GM12878 (cell line): Measurements from ENCODE around the gene RBM15. TPM values are rescaled to one million over a fixed set of nuclear protein-coding genes. Genes with fewer than 3 reads are reported as not detected.

Experiments
- ATAC-seq: fragments of 200-7000 bp; cut with Tn5 transposase; 3 replicates; pipeline ENCODE4 v1.9.1; 2020; ENCODE audit warnings: mild to moderate bottlenecking, moderate library complexity
- BruUV-seq: library from RNA; stranded (reverse); fragments of 400-500 nt; replicated peaks from 2 replicates; lab custom pipeline; 2021; lab: Mats Ljungman, UMichigan
- CTCF ChIA-PET: fragments of 300-600 bp; sonication (Branson Sonifier 250); formaldehyde crosslinking; extraction: SDS; loops from one replicate; lab custom pipeline; 2021; ENCODE audit warnings: inconsistent platforms; lab: Yijun Ruan, JAX
- POLR2A ChIA-PET: fragments of 350-600 bp; formaldehyde crosslinking; extraction: SDS; loops from one replicate; lab custom pipeline; 2021; ENCODE audit warnings: inconsistent platforms; lab: Charles Lee
- RAD21 ChIA-PET: fragments of 300-600 bp; sonication (Branson Sonifier 250); formaldehyde crosslinking; loops from one replicate; lab custom pipeline; 2023; ENCODE audit warnings: antibody characterized with exemption; ENCODE audit not compliant: unreplicated experiment; lab: Charles Lee
- SMC1A ChIA-PET: fragments of 300-600 bp; sonication (Branson Sonifier 250); formaldehyde crosslinking; loops from one replicate; lab custom pipeline; 2023; ENCODE audit not compliant: unreplicated experiment, uncharacterized antibody; lab: Charles Lee
- DNase-seq: peaks from one replicate; pipeline ENCODE4 v3.0.0-alpha.2; 2011; ENCODE audit warnings: low read depth, low spot score
- FAIRE-seq: peaks from 3 replicates; lab custom pipeline; 2011; peaks lifted over from hg19 to GRCh38; lab: Jason Lieb, UNC
- H2AFZ ChIP-seq: 2 replicates; pipeline ENCODE4 v1.6.0; 2011; ENCODE audit warnings: low read depth, low read length, control low read depth; ENCODE audit not compliant: control insufficient read depth
- H3K27ac ChIP-seq: 2 replicates; pipeline ENCODE4 v1.5.1; 2011; ENCODE audit warnings: control low read depth; ENCODE audit not compliant: control insufficient read depth, insufficient read depth
- H3K27me3 ChIP-seq, 2 experiments: replicated peaks in 1 of 2; 2 replicates each; pipeline versions ENCODE4 v1.6.0 to v1.6.1; 2011; ENCODE audit warnings: low read length in 1 of 2; ENCODE audit not compliant: control insufficient read depth in 2 of 2, insufficient read depth in 2 of 2
- H3K36me3 ChIP-seq, 2 experiments: 2 replicates each; pipeline ENCODE4 v1.5.1; 2011; ENCODE audit warnings: low read length in 1 of 2; ENCODE audit not compliant: control insufficient read depth in 2 of 2, insufficient read depth in 2 of 2
- H3K4me1 ChIP-seq: 2 replicates; pipeline ENCODE4 v1.6.1; 2011; ENCODE audit warnings: mild to moderate bottlenecking, low read length, moderate library complexity, mixed read lengths; ENCODE audit not compliant: control insufficient read depth, insufficient read depth
- H3K4me2 ChIP-seq: 2 replicates; pipeline ENCODE4 v1.6.0; 2011; ENCODE audit warnings: control low read depth; ENCODE audit not compliant: control insufficient read depth, insufficient read depth
- H3K4me3 ChIP-seq: fragments of 200-600 bp; sonication (generic); 2 replicates; pipeline ENCODE4 v1.5.1; 2016
- H3K79me2 ChIP-seq: 2 replicates; pipeline ENCODE4 v1.6.0; 2011; ENCODE audit warnings: low read length; ENCODE audit not compliant: control insufficient read depth, insufficient read depth
- H3K9ac ChIP-seq: 2 replicates; pipeline ENCODE4 v1.8.0; 2011; ENCODE audit warnings: low read length, control low read depth, mixed read lengths; ENCODE audit not compliant: control insufficient read depth, insufficient read depth
- H3K9me3 ChIP-seq: replicated peaks from 3 replicates; pipeline ENCODE4 v1.5.1; 2011; ENCODE audit warnings: mild to moderate bottlenecking, low read length; ENCODE audit not compliant: control insufficient read depth, insufficient read depth
- H4K20me1 ChIP-seq: 2 replicates; pipeline ENCODE4 v1.6.0; 2011; ENCODE audit not compliant: control insufficient read depth, insufficient read depth
- CHD2 ChIP-seq: IDR thresholded peaks from 2 replicates; pipeline ENCODE4 v1.6.1; 2011; ENCODE audit warnings: low read depth, low read length, improper control_type of control experiment, borderline replicate concordance
- ELK1 ChIP-seq: IDR thresholded peaks from 2 replicates; pipeline ENCODE4 v1.6.1; 2012; ENCODE audit warnings: low read depth, low read length, improper control_type of control experiment
- JUND ChIP-seq: IDR thresholded peaks from 2 replicates; pipeline ENCODE4 v1.6.1; 2012; ENCODE audit warnings: low read depth, mild to moderate bottlenecking, low read length, improper control_type of control experiment, moderate library complexity
- POLR2AphosphoS5 ChIP-seq: IDR thresholded peaks from 2 replicates; pipeline ENCODE4 v1.6.1; 2011; ENCODE audit warnings: mild to moderate bottlenecking, low read length, inconsistent platforms
- POU2F2 ChIP-seq: IDR thresholded peaks from 3 replicates; pipeline ENCODE4 v1.6.1; 2011; ENCODE audit warnings: low read depth, mild to moderate bottlenecking, low read length, borderline replicate concordance
- SUPT20H ChIP-seq: IDR thresholded peaks from 2 replicates; pipeline ENCODE4 v1.6.1; 2011; ENCODE audit warnings: low read depth, mild to moderate bottlenecking, low read length, moderate library complexity, borderline replicate concordance; ENCODE audit not compliant: control insufficient read depth
- TCF3 ChIP-seq: IDR thresholded peaks from 2 replicates; pipeline ENCODE4 v1.6.1; 2012; ENCODE audit warnings: low read depth, mild to moderate bottlenecking, low read length, borderline replicate concordance; ENCODE audit not compliant: insufficient read depth
- WRNIP1 ChIP-seq: IDR thresholded peaks from 2 replicates; pipeline ENCODE4 v1.6.1; 2011; ENCODE audit warnings: low read depth, low read length, improper control_type of control experiment, borderline replicate concordance
- WGBS: methylation state at CpG from one replicate; pipeline ENCODE4 v1.1.6; 2016; ENCODE audit warnings: low lambda C conversion rate; ENCODE audit not compliant: insufficient replicate concordance, insufficient coverage; ENCODE audit errors: missing lambda C conversion rate; 5-methylcytosine and 5-hydroxymethylcytosine counted together
- in situ Hi-C: fragments of 300-500 bp; cut with MboI; formaldehyde crosslinking; loops from 9 replicates; pipeline ENCODE4 v1.14.3; 2018; ENCODE audit warnings: mixed read lengths
- intact Hi-C: fragments of 100-400 bp; cut with micrococcal nuclease; formaldehyde crosslinking; loops from one replicate; pipeline ENCODE4 v1.14.2; 2022; ENCODE audit not compliant: unreplicated experiment
- polyA plus RNA-seq, 11 experiments: library from polyadenylated mRNA; depleted of rRNA in 4 of 11; unstranded in 6 of 11; stranded (reverse) in 5 of 11; fragments of >200 nt; fragmentation: Nextera tagmentation in 4 of 11; fragmentation: Illumina TruSeq in 1 of 11; extraction: Ambion mirVana in 4 of 11; extraction: Trizol in 1 of 11; gene quantifications; 1 replicate in 1 of 11; 2 replicates in 10 of 11; pipeline versions ENCODE4 v1.2.1 to v1.2.3, GENCODE V29; 2011 to 2016; ENCODE audit warnings: inconsistent platforms in 2 of 11, missing spikeins in 2 of 11, low read depth in 1 of 11
- total RNA-seq, 4 experiments: library from RNA; depleted of rRNA in 3 of 4; stranded (reverse); fragments of >200 nt in 3 of 4; fragmentation: Illumina TruSeq in 1 of 4; extraction: Trizol in 1 of 4; gene quantifications; 2 replicates each; pipeline versions ENCODE4 v1.2.1 to v1.2.3, GENCODE V29; 2013 to 2021

Gene RBM15
- total and polyA plus RNA-seq, 10 of the 15 experiments (the other 5 are each of a cell fraction or from before 2014, with no cell fraction given) = 3.1 to 63.2 (median 26.7) TPM

DNA sequence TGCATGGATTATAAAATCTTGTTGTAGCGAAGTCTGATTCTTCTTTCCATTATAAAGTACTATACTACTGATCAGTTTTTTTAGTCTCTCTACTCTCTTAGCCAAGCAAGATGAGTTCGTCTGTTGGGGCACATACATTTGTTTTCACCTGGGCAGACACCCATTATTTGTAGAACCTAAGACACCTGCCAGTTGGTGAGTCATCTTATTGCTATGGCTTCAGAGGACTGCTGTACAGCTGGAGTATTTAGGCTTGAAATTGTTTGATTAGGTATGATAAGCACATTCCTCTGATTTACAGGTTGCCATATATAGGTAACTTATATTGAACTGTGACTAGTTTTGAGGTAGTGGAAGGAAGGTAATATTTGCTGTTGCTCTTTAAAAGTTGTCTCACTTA is 17.2 kb downstream of the RBM15 start:
- 67% methylated on average over 2 of the region's 2 CpGs for WGBS
- DNase-seq (no peak), ATAC-seq (peak; percentile 11; the same call in 2 of the 3 replicates), FAIRE-seq (no peak)
- intact Hi-C loops (no loop called here), in situ Hi-C loops (no loop called here)
- H3K4me3 ChIP-seq = no peak overlapping the region
- H3K4me2 ChIP-seq = no peak overlapping the region
- no peaks in the 10 kb centered on the region; the same call in 2 of the 3 replicates for H3K9me3 ChIP-seq
- ChIA-PET SMC1A (interaction anchor here (1.4 to 1.7 kb wide), 2 partner anchors 41 to 149 kb away, joined by 6 to 7 read pairs; no protein-coding TSS in a partner anchor), RAD21 (no interaction called here), CTCF (interaction anchor here (0.9 to 1.2 kb wide), 3 partner anchors 10 to 44 kb away, joined by 3 read pairs; no protein-coding TSS in a partner anchor)
- H3K27ac ChIP-seq = no peak overlapping the region
- H3K79me2 ChIP-seq = peaks cover 73% of the 10 kb centered on the region
- no peak overlapping the region for H2AFZ ChIP-seq
- no peaks in the 10 kb centered on the region for H3K4me1 ChIP-seq
- no peaks in the 10 kb centered on the region for H3K27me3 ChIP-seq
- H3K9ac ChIP-seq = no peak overlapping the region
- TF ChIP-seq POU2F2 = no peak
- TF ChIP-seq SUPT20H = no peak
- TF ChIP-seq POLR2AphosphoS5 = no peak
- TF ChIP-seq TCF3 = no peak
- TF ChIP-seq ELK1 = no peak
- TF ChIP-seq JUND = no peak
- no peak for TF ChIP-seq CHD2
- no peak for TF ChIP-seq WRNIP1
- TF ChIP-seq, all 136 proteins: peak for 0
- peaks cover 0 to 24% of the 10 kb centered on the region in 2 experiments for H3K36me3 ChIP-seq
- H4K20me1 ChIP-seq = no peaks in the 10 kb centered on the region
- BruUV-seq = no TSS peak
- POLR2A ChIA-PET = interaction anchor here (0.6 kb wide), 2 partner anchors 21 to 43 kb away, joined by 3 read pairs; no protein-coding TSS in a partner anchor
